Activated CD4-positive, alpha-beta T cell treated with anti-CD3 and anti-CD28 coated beads for 24 hours (primary cell): ENCODE results near the gene PCDHGC4.

ENCODE experiments used
- DNase-seq, 2 donors: peaks; one replicate each; pipeline ENCODE4 v3.0.0-alpha.2; 2020; ENCODE audit warnings: low read depth in 2 of 2

The PCDHGC4 gene

DNA sequence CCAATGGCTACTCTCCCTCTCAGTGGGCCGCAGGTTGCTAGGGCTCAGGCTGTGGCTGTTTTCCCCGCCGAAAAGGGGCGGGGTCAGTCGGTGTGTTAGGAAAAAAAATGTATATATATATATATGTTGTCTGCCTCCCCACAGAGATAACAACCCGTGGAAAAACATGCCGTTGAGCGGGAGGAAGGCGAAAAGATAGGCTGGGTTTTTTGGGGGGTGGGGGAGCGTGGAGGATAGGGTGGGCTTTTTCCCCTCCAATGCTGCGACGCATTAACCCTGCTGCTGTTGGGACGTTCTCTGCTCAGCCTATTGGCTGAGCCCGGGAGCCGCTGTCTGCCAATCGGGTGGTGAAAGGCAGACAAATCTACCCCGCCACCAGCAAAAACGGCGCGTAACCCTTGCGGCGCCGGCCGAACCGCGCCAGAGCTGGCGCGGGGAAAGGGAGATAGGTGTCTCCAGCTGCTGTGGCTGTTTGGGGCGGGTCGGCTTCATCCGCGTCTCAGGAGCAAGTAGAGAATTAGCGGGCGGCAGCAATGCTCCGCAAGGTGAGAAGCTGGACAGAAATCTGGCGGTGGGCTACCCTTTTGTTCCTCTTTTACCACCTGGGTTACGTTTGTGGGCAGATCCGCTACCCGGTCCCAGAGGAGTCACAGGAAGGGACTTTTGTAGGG, at the start of gene PCDHGC4:
TSS of gene PCDHGC4 (plus strand) at position 390 of the 671 bp plus-strand sequence. CDS start at position 534, 144 bp downstream.
- DNase-seq = no peak

DNA sequence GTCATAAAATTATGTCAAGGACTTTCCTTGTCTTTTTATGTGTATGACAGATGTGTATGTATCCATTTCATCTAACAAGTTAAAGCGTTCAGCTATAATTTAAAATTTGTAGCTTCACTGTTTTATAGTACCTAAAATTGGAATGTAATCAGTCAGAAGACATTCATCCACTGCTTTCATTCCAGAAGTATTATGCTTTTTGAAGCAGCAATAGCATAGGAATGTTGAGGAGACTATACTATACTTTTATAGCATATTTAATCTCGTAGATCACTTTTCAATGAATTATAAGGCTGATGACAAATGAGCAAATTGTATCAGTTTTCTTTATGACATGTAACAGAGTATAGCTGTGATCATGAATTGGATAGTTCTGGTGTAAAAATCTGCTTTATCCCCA, 47.6 kb upstream of the PCDHGC4 start:
- no peak for DNase-seq

- DNase-seq = no peak
These were observed 45.3 kb upstream of the PCDHGC4 start for GRCh38 chr5:141439411-141440141.

- DNase-seq = no peak
These were observed 44.5 kb upstream of the PCDHGC4 start for GRCh38 chr5:141440341-141440740.

- DNase-seq = no peak
These were observed 43.2 kb upstream of the PCDHGC4 start for GRCh38 chr5:141441571-141442170.

DNA sequence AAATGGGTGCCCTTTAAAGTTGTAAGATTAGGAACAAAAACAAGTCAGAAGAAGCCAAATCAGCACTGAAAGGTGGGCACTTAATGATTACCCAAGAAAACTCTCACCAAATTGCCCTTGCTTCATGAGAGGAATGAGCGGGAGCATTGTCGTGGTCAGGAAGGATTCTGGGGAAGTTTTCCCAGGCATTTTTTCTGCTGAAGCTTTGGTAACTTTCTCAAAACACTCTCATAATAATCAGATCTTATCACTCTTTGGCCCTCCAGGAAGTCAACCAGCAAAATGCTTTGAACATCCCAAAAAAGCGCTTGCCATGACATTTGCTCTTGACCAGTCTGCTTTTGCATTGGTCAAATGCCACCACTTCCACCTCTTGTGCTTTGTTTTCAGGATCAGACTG, 19.5 kb upstream of the PCDHGC4 start:
- DNase-seq = no peak

DNA sequence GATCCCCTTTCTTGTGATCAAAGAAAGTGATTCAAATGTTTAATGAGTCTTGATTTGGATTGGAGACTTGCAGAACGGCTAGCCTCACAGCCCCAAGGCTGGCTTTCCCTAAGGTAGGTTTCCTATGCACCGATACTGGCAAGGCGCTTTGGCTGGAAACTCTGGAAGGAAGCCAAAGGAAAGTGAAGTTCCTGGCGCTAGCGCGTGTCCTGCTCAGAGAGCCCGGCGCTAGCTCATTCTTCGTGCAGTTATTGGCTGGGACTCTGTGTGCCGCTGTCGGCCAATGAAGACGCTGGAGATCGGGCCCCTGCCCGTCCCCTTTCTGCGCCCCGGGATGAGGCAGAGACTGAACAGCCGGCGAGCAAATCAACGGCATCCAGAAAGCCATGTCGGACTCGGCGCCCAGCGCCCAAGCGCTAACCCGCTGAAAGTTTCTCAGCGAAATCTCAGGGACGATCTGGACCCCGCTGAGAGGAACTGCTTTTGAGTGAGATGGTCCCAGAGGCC, 9.2 kb upstream of the PCDHGC4 start, which contains the start of gene PCDHGC3:
TSS of gene PCDHGC3 (plus strand) at position 342 of the 507 bp plus-strand sequence. CDS start at position 493, 151 bp downstream.
- peak in 1 of 2 donors; percentile 50 for DNase-seq

DNA sequence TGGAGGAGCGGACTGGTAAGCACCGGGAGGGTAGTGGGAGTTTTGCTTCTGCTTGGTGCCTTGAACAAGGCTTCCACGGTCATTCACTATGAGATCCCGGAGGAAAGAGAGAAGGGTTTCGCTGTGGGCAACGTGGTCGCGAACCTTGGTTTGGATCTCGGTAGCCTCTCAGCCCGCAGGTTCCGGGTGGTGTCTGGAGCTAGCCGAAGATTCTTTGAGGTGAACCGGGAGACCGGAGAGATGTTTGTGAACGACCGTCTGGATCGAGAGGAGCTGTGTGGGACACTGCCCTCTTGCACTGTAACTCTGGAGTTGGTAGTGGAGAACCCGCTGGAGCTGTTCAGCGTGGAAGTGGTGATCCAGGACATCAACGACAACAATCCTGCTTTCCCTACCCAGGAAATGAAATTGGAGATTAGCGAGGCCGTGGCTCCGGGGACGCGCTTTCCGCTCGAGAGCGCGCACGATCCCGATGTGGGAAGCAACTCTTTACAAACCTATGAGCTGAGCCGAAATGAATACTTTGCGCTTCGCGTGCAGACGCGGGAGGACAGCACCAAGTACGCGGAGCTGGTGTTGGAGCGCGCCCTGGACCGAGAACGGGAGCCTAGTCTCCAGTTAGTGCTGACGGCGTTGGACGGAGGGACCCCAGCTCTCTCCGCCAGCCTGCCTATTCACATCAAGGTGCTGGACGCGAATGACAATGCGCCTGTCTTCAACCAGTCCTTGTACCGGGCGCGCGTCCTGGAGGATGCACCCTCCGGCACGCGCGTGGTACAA, 8.5 kb upstream of the PCDHGC4 start:
- DNase-seq = no peak

DNA sequence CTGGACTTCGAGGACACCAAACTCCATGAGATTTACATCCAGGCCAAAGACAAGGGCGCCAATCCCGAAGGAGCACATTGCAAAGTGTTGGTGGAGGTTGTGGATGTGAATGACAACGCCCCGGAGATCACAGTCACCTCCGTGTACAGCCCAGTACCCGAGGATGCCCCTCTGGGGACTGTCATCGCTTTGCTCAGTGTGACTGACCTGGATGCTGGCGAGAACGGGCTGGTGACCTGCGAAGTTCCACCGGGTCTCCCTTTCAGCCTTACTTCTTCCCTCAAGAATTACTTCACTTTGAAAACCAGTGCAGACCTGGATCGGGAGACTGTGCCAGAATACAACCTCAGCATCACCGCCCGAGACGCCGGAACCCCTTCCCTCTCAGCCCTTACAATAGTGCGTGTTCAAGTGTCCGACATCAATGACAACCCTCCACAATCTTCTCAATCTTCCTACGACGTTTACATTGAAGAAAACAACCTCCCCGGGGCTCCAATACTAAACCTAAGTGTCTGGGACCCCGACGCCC, 7.7 kb upstream of the PCDHGC4 start:
- DNase-seq = no peak

- no peak for DNase-seq
These were observed 7.0 kb upstream of the PCDHGC4 start for GRCh38 chr5:141477815-141478214.

DNA sequence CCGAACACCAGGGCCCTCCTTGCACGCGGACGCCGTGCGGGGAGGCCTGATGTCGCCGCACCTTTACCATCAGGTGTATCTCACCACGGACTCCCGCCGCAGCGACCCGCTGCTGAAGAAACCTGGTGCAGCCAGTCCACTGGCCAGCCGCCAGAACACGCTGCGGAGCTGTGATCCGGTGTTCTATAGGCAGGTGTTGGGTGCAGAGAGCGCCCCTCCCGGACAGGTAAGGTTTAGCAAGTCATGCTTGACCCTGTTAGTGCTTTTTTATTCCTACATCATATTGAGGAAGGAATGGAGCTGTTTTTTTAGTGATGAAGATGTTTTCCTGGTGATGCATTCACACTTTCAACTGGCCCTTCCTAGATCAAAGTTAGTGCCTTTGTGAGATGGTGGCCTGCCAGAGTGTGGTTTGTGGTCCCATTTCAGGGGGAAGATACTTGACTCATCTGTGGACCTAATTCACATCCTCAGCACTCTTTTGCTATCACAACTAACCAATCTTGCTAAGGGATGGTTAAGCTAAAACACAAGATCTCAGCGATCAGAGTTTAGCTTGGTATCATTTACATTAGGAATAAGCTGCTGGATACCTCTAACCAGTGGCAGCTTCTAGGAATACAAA, 6.4 kb upstream of the PCDHGC4 start:
- no peak for DNase-seq

- DNase-seq = no peak
These were observed 5.1 kb upstream of the PCDHGC4 start for GRCh38 chr5:141479776-141480175.

DNA sequence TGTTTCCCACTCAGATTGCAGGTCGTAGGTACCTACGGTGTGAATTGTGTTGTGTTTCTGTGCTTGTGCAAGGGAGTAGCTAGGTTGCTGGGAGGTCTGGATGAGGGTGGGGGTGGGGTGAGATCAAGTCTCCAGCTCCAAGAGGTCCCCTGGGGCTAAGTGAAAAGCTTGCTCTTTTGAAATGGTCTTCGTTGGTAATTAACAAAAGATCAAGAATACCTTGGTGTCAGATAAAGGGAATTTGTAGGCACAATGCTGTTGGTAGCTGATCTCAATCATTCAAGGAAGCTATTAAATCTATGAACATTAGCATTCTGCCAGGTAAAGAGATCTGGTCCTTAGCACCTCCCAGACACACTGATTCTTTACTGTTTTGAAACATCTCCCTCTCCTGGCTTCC, 928 bp upstream of the PCDHGC4 start:
- DNase-seq = no peak

DNA sequence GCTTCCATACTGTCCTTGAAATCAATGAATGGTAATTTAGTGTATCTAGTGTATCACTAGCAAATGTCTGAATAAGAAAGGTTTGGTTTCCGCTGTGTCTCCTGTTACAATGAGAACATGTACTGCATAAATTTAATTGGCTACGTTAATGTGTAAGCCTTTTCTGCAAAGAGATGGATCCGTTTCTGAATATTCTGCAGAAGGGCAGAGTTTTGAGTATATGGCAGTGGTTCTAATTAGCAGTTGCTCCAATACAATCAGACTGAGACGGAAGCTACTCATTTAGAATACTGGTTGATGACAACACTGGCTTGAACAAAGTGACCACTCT, 555 bp upstream of the PCDHGC4 start:
- no peak for DNase-seq

GRCh38 chr5:141485321-141486055, 658 bp downstream of the PCDHGC4 start:
- DNase-seq = no peak

GRCh38 chr5:141486091-141486490, 1.3 kb downstream of the PCDHGC4 start:
- DNase-seq = no peak

DNA sequence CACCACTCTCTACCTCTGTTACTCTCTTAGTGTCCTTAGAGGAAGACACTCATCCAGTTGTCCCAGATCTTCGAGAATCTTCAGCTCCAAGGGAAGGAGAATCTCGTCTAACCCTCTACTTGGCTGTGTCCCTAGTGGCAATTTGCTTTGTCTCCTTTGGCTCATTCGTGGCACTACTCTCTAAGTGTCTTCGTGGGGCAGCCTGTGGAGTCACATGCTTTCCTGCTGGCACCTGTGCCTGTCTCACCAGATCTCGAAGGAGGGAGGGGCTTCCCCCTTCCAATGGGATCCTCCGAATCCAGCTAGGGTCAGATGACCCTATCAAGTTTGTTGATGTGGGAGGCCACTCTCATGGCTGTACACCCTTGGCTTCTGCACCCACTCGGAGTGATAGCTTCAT, 2.3 kb downstream of the PCDHGC4 start:
- DNase-seq = no peak

DNA sequence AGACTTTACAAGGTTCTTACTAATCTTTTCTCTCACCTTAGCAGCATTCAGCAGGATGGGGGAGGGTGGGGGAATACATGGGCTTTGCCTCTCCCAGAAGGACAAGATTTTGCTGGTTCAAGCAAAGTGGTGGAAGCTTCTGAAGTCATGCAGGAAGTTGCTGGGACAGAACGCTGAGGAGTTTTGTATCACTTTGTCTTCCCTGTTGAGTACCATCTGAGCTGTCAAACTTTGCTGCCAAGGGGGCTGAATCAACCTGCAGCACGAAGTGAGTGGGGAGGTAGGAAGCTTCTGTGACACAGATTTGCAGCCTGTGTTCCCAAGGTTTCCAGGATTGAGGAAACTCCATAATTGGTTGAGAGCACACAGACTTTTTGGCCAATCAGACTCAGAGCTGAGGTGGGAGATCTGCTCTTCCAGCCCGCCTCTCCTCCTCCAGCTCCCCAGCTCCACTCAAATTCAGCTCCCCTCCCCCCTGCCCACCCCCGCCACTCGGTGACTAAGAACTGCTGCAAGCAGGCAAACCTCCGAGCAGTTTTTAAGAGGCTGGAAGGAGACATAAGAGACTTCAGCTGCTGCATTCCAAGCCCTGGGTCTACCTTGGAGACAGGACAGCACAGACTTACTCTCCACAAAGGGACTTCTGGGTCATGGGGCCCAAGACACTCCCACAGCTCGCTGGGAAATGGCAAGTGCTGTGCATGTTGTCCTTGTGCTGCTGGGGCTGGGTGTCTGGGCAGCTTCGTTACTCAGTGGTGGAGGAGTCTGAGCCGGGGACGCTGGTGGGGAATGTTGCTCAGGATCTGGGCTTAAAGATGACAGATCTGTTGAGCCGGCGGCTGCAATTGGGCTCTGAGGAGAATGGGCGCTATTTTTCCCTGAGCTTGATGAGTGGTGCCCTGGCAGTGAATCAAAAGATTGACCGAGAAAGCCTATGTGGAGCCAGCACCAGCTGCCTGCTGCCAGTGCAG, 4.0 kb downstream of the PCDHGC4 start, which contains the start of gene PCDHGC5:
TSS of gene PCDHGC5 (plus strand) at position 491 of the 971 bp plus-strand sequence. CDS start at position 651, 160 bp downstream.
- no peak for DNase-seq

DNA sequence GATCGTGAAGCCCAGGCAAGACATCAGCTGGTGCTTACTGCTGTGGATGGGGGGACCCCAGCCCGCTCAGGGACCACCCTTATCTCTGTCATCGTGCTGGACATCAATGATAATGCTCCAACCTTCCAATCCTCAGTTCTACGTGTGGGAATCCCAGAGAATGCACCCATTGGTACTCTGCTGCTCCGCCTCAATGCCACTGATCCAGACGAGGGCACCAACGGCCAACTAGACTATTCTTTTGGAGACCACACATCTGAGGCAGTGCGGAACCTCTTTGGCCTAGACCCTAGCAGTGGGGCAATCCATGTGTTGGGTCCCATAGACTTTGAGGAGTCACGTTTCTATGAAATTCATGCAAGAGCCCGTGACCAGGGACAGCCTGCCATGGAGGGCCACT, 5.0 kb downstream of the PCDHGC4 start:
- DNase-seq = no peak
